SK-N-SH treated with all-trans-retinoic acid at 6 μM for 48 hours (cell line): ENCODE measurements around the gene AZU1.

ENCODE experiments used
- ATAC-seq: fragments of 200-7000 bp; cut with Tn5 transposase; 3 replicates; pipeline ENCODE4 v1.9.1; 2020; ENCODE audit warnings: mild to moderate bottlenecking, moderate library complexity
- ARNTL ChIP-seq: fragments of 450-650 bp; formaldehyde crosslinking; IDR thresholded peaks from 2 replicates; pipeline ENCODE4 v1.5.0; 2020; ENCODE audit warnings: low read depth, mild to moderate bottlenecking, moderate library complexity, borderline replicate concordance
- BACH2 ChIP-seq: fragments of 250-450 bp; sonication (Bioruptor Pico); IDR thresholded peaks from 2 replicates; pipeline ENCODE4 v1.9.0; 2021; ENCODE audit warnings: mild to moderate bottlenecking, borderline replicate concordance
- CSDC2 ChIP-seq: fragments of 250-450 bp; sonication (Bioruptor Pico); IDR thresholded peaks from 2 replicates; pipeline ENCODE4 v1.5.0; 2020; ENCODE audit warnings: mild to moderate bottlenecking, moderate library complexity
- ESRRG ChIP-seq: fragments of 250-450 bp; sonication (Bioruptor Pico); IDR thresholded peaks from 2 replicates; pipeline ENCODE4 v1.6.1; 2021; ENCODE audit warnings: mild to moderate bottlenecking
- ISL1 ChIP-seq: fragments of 250-450 bp; sonication (Bioruptor Pico); IDR thresholded peaks from 2 replicates; pipeline ENCODE4 v2.1.2; 2022; ENCODE audit warnings: mild to moderate bottlenecking, moderate library complexity
- OSR1 ChIP-seq: fragments of 250-450 bp; sonication (Bioruptor Pico); IDR thresholded peaks from 2 replicates; pipeline ENCODE4 v1.8.0; 2022; ENCODE audit warnings: moderate library complexity, mild to moderate bottlenecking, inconsistent platforms
- PPARA ChIP-seq: fragments of 250-450 bp; sonication (Bioruptor Pico); IDR thresholded peaks from 2 replicates; pipeline ENCODE4 v1.5.0; 2020; ENCODE audit warnings: mild to moderate bottlenecking, borderline replicate concordance
- RARB ChIP-seq: fragments of 250-450 bp; sonication (Bioruptor Pico); IDR thresholded peaks from 2 replicates; pipeline ENCODE4 v1.8.0; 2021; ENCODE audit warnings: mild to moderate bottlenecking, moderate library complexity
- TCF4 ChIP-seq: fragments of 250-450 bp; sonication (Bioruptor Pico); IDR thresholded peaks from 2 replicates; pipeline ENCODE4 v1.8.0; 2021; ENCODE audit warnings: mild to moderate bottlenecking, moderate library complexity, borderline replicate concordance
- TOX ChIP-seq: fragments of 250-450 bp; sonication (Bioruptor Pico); IDR thresholded peaks from 2 replicates; pipeline ENCODE4 v1.8.0; 2021; ENCODE audit warnings: mild to moderate bottlenecking, moderate library complexity, borderline replicate concordance
- ZC3H10 ChIP-seq: fragments of 250-450 bp; sonication (Bioruptor Pico); IDR thresholded peaks from 2 replicates; pipeline ENCODE4 v1.5.1; 2021; ENCODE audit warnings: mild to moderate bottlenecking, moderate library complexity
- ZFP3 ChIP-seq: fragments of 250-450 bp; sonication (Bioruptor Pico); IDR thresholded peaks from 2 replicates; pipeline ENCODE4 v1.5.0; 2020; ENCODE audit warnings: mild to moderate bottlenecking, moderate library complexity
- ZFP30 ChIP-seq: fragments of 450-650 bp; formaldehyde crosslinking; IDR thresholded peaks from 2 replicates; pipeline ENCODE4 v1.5.0; 2022; ENCODE audit warnings: mild to moderate bottlenecking, moderate library complexity
- ZNF565 ChIP-seq: fragments of 450-650 bp; formaldehyde crosslinking; conservative IDR thresholded peaks from 2 replicates; pipeline ENCODE4 v1.5.0; 2020; ENCODE audit warnings: low read depth, mild to moderate bottlenecking, moderate library complexity
- ZNF8 ChIP-seq: fragments of 450-650 bp; formaldehyde crosslinking; IDR thresholded peaks from 2 replicates; pipeline ENCODE4 v1.5.0; 2020; ENCODE audit warnings: mild to moderate bottlenecking, moderate library complexity
- TF ChIP-seq, protein P1 (sequence below): fragments of 250-450 bp; sonication (Bioruptor Pico); IDR thresholded peaks from 2 replicates; pipeline ENCODE4 v1.5.1; 2020; ENCODE audit warnings: low read depth, mild to moderate bottlenecking, moderate library complexity
- TF ChIP-seq, protein P2 (sequence below): fragments of 250-450 bp; sonication (Bioruptor Pico); IDR thresholded peaks from 2 replicates; pipeline ENCODE4 v1.8.0; 2021; ENCODE audit warnings: low read depth, mild to moderate bottlenecking, moderate library complexity, borderline replicate concordance
- TF ChIP-seq, protein P3 (sequence below): fragments of 250-450 bp; sonication (Bioruptor Pico); IDR thresholded peaks from 2 replicates; pipeline ENCODE4 v1.8.0; 2020; ENCODE audit warnings: mild to moderate bottlenecking, moderate library complexity, borderline replicate concordance
- TF ChIP-seq, protein P4 (sequence below): fragments of 250-450 bp; sonication (Bioruptor Pico); IDR thresholded peaks from 2 replicates; pipeline ENCODE4 v1.5.0; 2020; ENCODE audit warnings: mild to moderate bottlenecking, moderate library complexity

Gene AZU1

DNA sequence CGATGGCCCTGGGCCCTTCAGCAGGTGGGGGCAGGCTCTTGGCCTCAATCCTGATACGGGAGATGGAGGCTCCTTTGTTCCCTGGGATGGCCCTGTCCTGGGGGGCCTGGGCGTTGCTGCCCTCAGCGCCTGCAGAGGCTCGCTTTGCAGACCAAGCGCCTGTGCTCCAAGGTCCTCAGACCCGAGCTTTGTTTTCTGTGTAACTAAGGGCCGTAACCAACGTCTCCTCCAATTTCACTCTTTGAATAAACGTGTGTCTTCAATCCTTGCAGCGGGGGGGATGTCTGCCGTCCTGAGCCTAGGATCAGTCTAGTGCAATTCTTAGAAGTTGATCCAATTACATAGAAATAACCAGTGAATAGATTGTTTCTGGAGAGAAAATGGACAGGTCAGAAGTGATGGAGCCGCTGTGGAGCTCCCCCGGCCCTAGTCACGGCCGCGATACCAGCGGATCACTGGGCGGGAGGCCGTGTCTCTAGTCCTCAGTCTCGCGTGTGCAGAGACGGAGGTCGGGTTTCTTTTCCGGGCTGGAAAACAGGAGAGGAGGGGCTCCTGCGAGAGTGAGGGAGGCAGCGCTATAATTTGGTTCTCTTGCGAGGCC is 25.0 kb upstream of the AZU1 start:
- TF ChIP-seq, protein P1, sequence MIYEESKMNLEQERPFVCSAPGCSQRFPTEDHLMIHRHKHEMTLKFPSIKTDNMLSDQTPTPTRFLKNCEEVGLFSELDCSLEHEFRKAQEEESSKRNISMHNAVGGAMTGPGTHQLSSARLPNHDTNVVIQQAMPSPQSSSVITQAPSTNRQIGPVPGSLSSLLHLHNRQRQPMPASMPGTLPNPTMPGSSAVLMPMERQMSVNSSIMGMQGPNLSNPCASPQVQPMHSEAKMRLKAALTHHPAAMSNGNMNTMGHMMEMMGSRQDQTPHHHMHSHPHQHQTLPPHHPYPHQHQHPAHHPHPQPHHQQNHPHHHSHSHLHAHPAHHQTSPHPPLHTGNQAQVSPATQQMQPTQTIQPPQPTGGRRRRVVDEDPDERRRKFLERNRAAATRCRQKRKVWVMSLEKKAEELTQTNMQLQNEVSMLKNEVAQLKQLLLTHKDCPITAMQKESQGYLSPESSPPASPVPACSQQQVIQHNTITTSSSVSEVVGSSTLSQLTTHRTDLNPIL (CRISPR knock-in tag), result no peak
- no peak for TF ChIP-seq ZNF8
- TF ChIP-seq, protein P2, sequence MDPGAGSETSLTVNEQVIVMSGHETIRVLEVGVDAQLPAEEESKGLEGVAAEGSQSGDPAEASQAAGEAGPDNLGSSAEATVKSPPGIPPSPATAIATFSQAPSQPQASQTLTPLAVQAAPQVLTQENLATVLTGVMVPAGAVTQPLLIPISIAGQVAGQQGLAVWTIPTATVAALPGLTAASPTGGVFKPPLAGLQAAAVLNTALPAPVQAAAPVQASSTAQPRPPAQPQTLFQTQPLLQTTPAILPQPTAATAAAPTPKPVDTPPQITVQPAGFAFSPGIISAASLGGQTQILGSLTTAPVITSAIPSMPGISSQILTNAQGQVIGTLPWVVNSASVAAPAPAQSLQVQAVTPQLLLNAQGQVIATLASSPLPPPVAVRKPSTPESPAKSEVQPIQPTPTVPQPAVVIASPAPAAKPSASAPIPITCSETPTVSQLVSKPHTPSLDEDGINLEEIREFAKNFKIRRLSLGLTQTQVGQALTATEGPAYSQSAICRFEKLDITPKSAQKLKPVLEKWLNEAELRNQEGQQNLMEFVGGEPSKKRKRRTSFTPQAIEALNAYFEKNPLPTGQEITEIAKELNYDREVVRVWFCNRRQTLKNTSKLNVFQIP (CRISPR knock-in tag), result no peak
- no peak for TF ChIP-seq ZC3H10 (CRISPR knock-in tag)
- TF ChIP-seq ZNF565 (CRISPR knock-in tag), result no peak
- TF ChIP-seq RARB, result no peak
- TF ChIP-seq, protein P3, sequence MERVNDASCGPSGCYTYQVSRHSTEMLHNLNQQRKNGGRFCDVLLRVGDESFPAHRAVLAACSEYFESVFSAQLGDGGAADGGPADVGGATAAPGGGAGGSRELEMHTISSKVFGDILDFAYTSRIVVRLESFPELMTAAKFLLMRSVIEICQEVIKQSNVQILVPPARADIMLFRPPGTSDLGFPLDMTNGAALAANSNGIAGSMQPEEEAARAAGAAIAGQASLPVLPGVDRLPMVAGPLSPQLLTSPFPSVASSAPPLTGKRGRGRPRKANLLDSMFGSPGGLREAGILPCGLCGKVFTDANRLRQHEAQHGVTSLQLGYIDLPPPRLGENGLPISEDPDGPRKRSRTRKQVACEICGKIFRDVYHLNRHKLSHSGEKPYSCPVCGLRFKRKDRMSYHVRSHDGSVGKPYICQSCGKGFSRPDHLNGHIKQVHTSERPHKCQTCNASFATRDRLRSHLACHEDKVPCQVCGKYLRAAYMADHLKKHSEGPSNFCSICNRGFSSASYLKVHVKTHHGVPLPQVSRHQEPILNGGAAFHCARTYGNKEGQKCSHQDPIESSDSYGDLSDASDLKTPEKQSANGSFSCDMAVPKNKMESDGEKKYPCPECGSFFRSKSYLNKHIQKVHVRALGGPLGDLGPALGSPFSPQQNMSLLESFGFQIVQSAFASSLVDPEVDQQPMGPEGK, result no peak
- TF ChIP-seq ISL1, result no peak
- ATAC-seq, result no peak

DNA sequence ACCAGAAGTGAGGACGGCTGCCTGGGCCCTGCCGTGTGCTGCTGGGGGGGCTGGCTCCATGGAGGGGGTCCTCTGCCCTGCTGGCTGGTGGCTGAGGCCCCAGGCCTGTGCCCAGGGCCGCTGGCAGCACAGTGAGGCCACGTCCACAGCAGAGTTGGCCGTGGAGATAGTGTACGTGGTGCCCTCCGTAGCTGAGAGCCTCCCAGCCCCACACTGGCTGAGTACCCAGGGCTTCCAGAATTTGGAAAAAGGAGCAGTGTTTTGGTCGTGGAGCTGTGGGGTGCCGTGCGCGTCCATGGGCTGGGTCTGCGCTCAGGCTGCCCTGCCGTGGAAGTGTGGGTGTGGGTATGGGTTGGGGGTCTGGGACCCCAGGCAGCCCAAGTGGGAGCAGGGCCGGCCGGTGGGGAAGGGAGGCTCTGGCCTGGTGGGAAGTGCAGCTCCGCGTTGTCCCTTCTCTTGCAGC is 24.5 kb upstream of the AZU1 start:
- ATAC-seq, result no peak
- TF ChIP-seq PPARA (no peak), CSDC2 (CRISPR knock-in tag) (no peak), TCF4 (CRISPR knock-in tag) (no peak), TOX (CRISPR knock-in tag) (no peak)

DNA sequence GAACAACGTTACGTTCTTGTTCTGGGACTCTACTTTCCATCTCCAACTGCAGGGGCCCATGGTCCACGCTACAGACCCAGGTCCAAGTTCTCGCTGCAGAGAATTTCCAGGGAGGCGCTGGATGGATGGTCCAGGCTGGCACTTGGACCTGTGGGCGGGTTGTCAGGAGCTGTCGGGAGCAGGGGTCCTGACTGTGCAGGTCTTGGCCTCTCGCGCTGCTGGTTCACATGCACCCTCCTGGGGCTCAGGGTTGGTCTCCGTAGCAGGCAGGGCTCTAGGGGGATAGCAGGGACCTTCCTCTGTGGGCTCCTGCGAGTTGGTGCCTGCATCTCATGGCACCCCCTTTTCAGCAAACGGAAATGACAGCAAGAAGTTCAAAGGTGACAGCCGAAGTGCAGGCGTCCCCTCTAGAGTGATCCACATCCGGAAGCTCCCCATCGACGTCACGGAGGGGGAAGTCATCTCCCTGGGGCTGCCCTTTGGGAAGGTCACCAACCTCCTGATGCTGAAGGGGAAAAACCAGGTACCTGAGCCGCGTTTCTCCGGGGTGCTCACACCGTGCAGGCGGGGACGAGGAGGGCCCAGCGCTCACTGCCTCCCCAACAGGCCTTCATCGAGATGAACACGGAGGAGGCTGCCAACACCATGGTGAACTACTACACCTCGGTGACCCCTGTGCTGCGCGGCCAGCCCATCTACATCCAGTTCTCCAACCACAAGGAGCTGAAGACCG is 23.8 kb upstream of the AZU1 start:
- ATAC-seq, result no peak
- TF ChIP-seq TCF4 (CRISPR knock-in tag) (no peak), ZNF8 (no peak), ZFP30 (CRISPR knock-in tag) (no peak), CSDC2 (CRISPR knock-in tag) (no peak), RARB (no peak), ZNF565 (CRISPR knock-in tag) (no peak), ZFP3 (CRISPR knock-in tag) (no peak), ESRRG (CRISPR knock-in tag) (no peak), ARNTL (CRISPR knock-in tag) (no peak), TOX (CRISPR knock-in tag) (no peak), BACH2 (CRISPR knock-in tag) (no peak), OSR1 (no peak), ISL1 (no peak)
- TF ChIP-seq, protein P3, result no peak
- TF ChIP-seq, protein P4, sequence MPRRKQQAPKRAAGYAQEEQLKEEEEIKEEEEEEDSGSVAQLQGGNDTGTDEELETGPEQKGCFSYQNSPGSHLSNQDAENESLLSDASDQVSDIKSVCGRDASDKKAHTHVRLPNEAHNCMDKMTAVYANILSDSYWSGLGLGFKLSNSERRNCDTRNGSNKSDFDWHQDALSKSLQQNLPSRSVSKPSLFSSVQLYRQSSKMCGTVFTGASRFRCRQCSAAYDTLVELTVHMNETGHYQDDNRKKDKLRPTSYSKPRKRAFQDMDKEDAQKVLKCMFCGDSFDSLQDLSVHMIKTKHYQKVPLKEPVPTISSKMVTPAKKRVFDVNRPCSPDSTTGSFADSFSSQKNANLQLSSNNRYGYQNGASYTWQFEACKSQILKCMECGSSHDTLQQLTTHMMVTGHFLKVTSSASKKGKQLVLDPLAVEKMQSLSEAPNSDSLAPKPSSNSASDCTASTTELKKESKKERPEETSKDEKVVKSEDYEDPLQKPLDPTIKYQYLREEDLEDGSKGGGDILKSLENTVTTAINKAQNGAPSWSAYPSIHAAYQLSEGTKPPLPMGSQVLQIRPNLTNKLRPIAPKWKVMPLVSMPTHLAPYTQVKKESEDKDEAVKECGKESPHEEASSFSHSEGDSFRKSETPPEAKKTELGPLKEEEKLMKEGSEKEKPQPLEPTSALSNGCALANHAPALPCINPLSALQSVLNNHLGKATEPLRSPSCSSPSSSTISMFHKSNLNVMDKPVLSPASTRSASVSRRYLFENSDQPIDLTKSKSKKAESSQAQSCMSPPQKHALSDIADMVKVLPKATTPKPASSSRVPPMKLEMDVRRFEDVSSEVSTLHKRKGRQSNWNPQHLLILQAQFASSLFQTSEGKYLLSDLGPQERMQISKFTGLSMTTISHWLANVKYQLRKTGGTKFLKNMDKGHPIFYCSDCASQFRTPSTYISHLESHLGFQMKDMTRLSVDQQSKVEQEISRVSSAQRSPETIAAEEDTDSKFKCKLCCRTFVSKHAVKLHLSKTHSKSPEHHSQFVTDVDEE (CRISPR knock-in tag), result no peak
- TF ChIP-seq, protein P2 (CRISPR knock-in tag), result no peak
- TF ChIP-seq, protein P1 (CRISPR knock-in tag), result no peak
- TF ChIP-seq, all 23 proteins: peak for 0
